SU-DHL-6 (cell line): ENCODE data around the gene ZNF718.
"Not testable (repeated sequence)": the region's sequence is repeated elsewhere in the genome, so short reads cannot be mapped to it uniquely, and the experiment has no call there.

Experiments
- H2AFZ ChIP-seq: fragments of 200-600 bp; sonication (generic); 2 replicates; pipeline ENCODE4 v1.6.1; 2014; ENCODE audit warnings: low read depth, mild to moderate bottlenecking, moderate library complexity, mixed read lengths, antibody characterized with exemption, low read length; ENCODE audit not compliant: severe bottlenecking
- H3F3A ChIP-seq: fragments of 200-600 bp; shearing (Covaris generic); 2 replicates; pipeline ENCODE4 v1.6.0; 2016; ENCODE audit warnings: antibody characterized with exemption, mild to moderate bottlenecking; ENCODE audit not compliant: insufficient read depth
- H3K27ac ChIP-seq: fragments of 200-600 bp; sonication (generic); 2 replicates; pipeline ENCODE4 v1.5.1; 2016; ENCODE audit warnings: low read depth, mild to moderate bottlenecking, low read length, moderate library complexity, mixed read lengths
- H3K27me3 ChIP-seq: fragments of 200-600 bp; sonication (generic), shearing (Covaris generic); 2 replicates; pipeline ENCODE4 v1.6.0; 2014; ENCODE audit warnings: mild to moderate bottlenecking, low read length
- H3K36me3 ChIP-seq: fragments of 200-600 bp; sonication (generic); 2 replicates; pipeline ENCODE4 v1.6.1; 2014; ENCODE audit warnings: mild to moderate bottlenecking, low read length, mixed read lengths
- H3K4me2 ChIP-seq: fragments of 300-600, 200-600 bp; shearing (Covaris generic), sonication (generic); 2 replicates; pipeline ENCODE4 v1.6.0; 2014; ENCODE audit warnings: low read length, low read depth, mild to moderate bottlenecking; ENCODE audit not compliant: poor library complexity, severe bottlenecking
- H3K4me3 ChIP-seq: fragments of 200-600 bp; sonication (generic); 2 replicates; pipeline ENCODE4 v1.5.1; 2014; ENCODE audit warnings: antibody characterized with exemption, low read length, mild to moderate bottlenecking, mixed read lengths; ENCODE audit not compliant: insufficient read depth, poor library complexity, severe bottlenecking
- H3K79me2 ChIP-seq: fragments of 200-600 bp; sonication (generic); 2 replicates; pipeline ENCODE4 v1.6.1; 2014; ENCODE audit warnings: mild to moderate bottlenecking, low read length, moderate library complexity; ENCODE audit not compliant: insufficient read depth
- H3K9ac ChIP-seq: fragments of 200-600 bp; sonication (generic); 2 replicates; pipeline ENCODE4 v1.7.0; 2014; ENCODE audit warnings: mild to moderate bottlenecking, low read length
- H3K9me2 ChIP-seq: fragments of 200-600 bp; sonication (generic); replicated peaks from 2 replicates; pipeline ENCODE4 v1.6.1; 2014; ENCODE audit warnings: low read length; ENCODE audit not compliant: insufficient read depth
- H3K9me3 ChIP-seq: fragments of 200-600 bp; sonication (generic); 2 replicates; pipeline ENCODE4 v1.6.1; 2014; ENCODE audit warnings: low read length, mixed read lengths; ENCODE audit not compliant: insufficient read depth
- H4K20me1 ChIP-seq: fragments of 200-600 bp; sonication (generic); 2 replicates; pipeline ENCODE4 v1.6.1; 2014; ENCODE audit warnings: low read depth, mild to moderate bottlenecking, antibody characterized with exemption, low read length, moderate library complexity, mixed read lengths
- EZH2phosphoT487 ChIP-seq: fragments of 200-600 bp; sonication (generic), shearing (Covaris generic); conservative IDR thresholded peaks from 2 replicates; pipeline ENCODE4 v1.6.1; 2018; ENCODE audit warnings: mild to moderate bottlenecking, antibody characterized with exemption, low read length, moderate library complexity, mixed read lengths
- TF ChIP-seq, protein P1 (sequence below): fragments of 200-600 bp; sonication (generic); IDR thresholded peaks from one replicate; pipeline ENCODE4 v1.5.1; 2017; ENCODE audit warnings: antibody characterized with exemption, mild to moderate bottlenecking, low read length, moderate library complexity; ENCODE audit not compliant: insufficient read depth, poor library complexity, severe bottlenecking

Gene ZNF718

GRCh38 chr4:124275-125081 lies at the start of gene ZNF718:
Gene ZNF718 (plus strand): TSS chr4:124501. CDS start chr4:124671, 170 bp downstream.
- no peaks in the 10 kb centered on the region for H3F3A ChIP-seq
- H4K20me1 ChIP-seq: no peaks in the 10 kb centered on the region
- H3K9me3 ChIP-seq: peaks cover 13% of the 10 kb centered on the region
- no peak within 1 kb of the TSS for H2AFZ ChIP-seq
- H3K79me2 ChIP-seq: peaks cover 47% of the 10 kb centered on the region
- H3K4me3 ChIP-seq: peak within 1 kb of the TSS; percentile 70
- no peak for TF ChIP-seq EZH2phosphoT487
- TF ChIP-seq, protein P1, sequence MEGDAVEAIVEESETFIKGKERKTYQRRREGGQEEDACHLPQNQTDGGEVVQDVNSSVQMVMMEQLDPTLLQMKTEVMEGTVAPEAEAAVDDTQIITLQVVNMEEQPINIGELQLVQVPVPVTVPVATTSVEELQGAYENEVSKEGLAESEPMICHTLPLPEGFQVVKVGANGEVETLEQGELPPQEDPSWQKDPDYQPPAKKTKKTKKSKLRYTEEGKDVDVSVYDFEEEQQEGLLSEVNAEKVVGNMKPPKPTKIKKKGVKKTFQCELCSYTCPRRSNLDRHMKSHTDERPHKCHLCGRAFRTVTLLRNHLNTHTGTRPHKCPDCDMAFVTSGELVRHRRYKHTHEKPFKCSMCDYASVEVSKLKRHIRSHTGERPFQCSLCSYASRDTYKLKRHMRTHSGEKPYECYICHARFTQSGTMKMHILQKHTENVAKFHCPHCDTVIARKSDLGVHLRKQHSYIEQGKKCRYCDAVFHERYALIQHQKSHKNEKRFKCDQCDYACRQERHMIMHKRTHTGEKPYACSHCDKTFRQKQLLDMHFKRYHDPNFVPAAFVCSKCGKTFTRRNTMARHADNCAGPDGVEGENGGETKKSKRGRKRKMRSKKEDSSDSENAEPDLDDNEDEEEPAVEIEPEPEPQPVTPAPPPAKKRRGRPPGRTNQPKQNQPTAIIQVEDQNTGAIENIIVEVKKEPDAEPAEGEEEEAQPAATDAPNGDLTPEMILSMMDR: no peak
- H3K36me3 ChIP-seq: peaks cover 37% of the 10 kb centered on the region
- peak within 1 kb of the TSS; percentile 78 for H3K27ac ChIP-seq
- H3K9ac ChIP-seq: peak within 1 kb of the TSS; percentile 83
- no peaks in the 10 kb centered on the region for H3K27me3 ChIP-seq
- no peaks in the 10 kb centered on the region for H3K9me2 ChIP-seq
- peak within 1 kb of the TSS; percentile 66 for H3K4me2 ChIP-seq

DNA sequence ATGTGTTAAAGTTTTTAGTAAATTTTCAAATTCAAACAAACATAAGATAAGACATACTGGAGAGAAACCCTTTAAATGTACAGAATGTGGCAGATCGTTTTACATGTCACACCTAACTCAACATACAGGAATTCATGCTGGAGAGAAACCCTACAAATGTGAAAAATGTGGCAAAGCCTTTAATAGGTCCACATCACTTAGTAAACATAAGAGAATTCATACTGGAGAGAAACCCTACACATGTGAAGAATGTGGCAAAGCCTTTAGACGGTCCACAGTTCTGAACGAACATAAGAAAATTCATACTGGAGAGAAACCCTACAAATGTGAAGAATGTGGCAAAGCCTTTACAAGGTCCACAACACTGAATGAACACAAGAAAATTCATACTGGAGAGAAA lies 38.4 kb upstream of the ZNF718 start:
- no peak overlapping the region for H3K4me3 ChIP-seq
- H3K9ac ChIP-seq: no peak overlapping the region
- TF ChIP-seq, protein P1: no peak
- peaks cover 4% of the 10 kb centered on the region for H3K36me3 ChIP-seq
- H3K79me2 ChIP-seq: no peaks in the 10 kb centered on the region
- no peaks in the 10 kb centered on the region for H3K27me3 ChIP-seq
- H4K20me1 ChIP-seq: no peaks in the 10 kb centered on the region
- no peaks in the 10 kb centered on the region for H3F3A ChIP-seq
- H3K4me2 ChIP-seq: no peak overlapping the region
- no peak overlapping the region for H2AFZ ChIP-seq
- no peak overlapping the region for H3K27ac ChIP-seq
- no peaks in the 10 kb centered on the region for H3K9me2 ChIP-seq
- H3K9me3 ChIP-seq: peaks cover 71% of the 10 kb centered on the region; the same call in 1 of the 2 replicates

- not testable (repeated sequence) for H4K20me1 ChIP-seq, H3K79me2 ChIP-seq, H3K4me3 ChIP-seq, H3K27ac ChIP-seq, H3K9ac ChIP-seq, H3K27me3 ChIP-seq, H2AFZ ChIP-seq, H3F3A ChIP-seq, H3K9me2 ChIP-seq, H3K4me2 ChIP-seq, H3K36me3 ChIP-seq
- H3K9me3 ChIP-seq: peaks cover 70% of the 10 kb centered on the region; the same call in 1 of the 2 replicates
These were observed 37.6 kb upstream of the ZNF718 start for GRCh38 chr4:86559-87324.

DNA sequence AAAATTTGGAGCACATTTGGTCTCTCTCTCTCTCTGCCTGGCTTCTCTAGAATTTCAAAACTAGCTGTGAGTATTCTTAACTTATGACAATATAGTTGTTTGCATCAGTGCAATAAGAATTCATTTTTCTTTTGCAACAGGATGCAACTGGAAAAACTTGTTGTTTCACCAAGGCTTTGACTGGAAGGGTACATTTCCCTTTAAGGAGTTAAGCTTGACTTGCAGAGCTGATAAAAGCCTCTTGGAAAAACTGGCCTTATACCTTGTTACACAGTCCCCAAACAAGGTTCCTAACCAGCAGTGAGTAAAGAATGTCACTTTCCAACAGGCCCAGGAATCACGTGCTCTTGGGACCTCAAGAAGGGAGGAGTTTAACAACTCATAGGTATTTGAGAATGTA lies 25.9 kb upstream of the ZNF718 start:
- no peak overlapping the region for H3K27ac ChIP-seq
- H3K9me3 ChIP-seq: peaks cover 57% of the 10 kb centered on the region; the same call in 1 of the 2 replicates
- no peaks in the 10 kb centered on the region for H3K9me2 ChIP-seq
- H3K4me3 ChIP-seq: no peak overlapping the region
- H3K9ac ChIP-seq: no peak overlapping the region
- no peak overlapping the region for H2AFZ ChIP-seq
- no peak overlapping the region for H3K4me2 ChIP-seq
- H3F3A ChIP-seq: no peaks in the 10 kb centered on the region
- TF ChIP-seq, protein P1: no peak
- no peak for TF ChIP-seq EZH2phosphoT487
- no peaks in the 10 kb centered on the region for H3K36me3 ChIP-seq
- no peaks in the 10 kb centered on the region for H3K27me3 ChIP-seq
- H4K20me1 ChIP-seq: no peaks in the 10 kb centered on the region
- no peaks in the 10 kb centered on the region for H3K79me2 ChIP-seq
